GM18858 (cell line): ENCODE data around the gene SPDYE18.
"Not testable (repeated sequence)": the region's sequence is repeated elsewhere in the genome, so short reads cannot be mapped to it uniquely, and the experiment has no call there.

ENCODE experiments used
- ATAC-seq: cut with Tn5 transposase; IDR thresholded peaks from one replicate; pipeline ENCODE4 v1.9.1; 2021; ENCODE audit not compliant: unreplicated experiment

The SPDYE18 gene

GRCh38 chr7:77062557-77062956, at the start of gene SPDYE18:
SPDYE18 (minus strand) TSS chr7:77062558; CDS start chr7:77060512, 2,046 bp downstream.
- ATAC-seq = not testable (repeated sequence)

GRCh38 chr7:77108362-77108761, 46.0 kb upstream of the SPDYE18 start:
- not testable (repeated sequence) for ATAC-seq

DNA sequence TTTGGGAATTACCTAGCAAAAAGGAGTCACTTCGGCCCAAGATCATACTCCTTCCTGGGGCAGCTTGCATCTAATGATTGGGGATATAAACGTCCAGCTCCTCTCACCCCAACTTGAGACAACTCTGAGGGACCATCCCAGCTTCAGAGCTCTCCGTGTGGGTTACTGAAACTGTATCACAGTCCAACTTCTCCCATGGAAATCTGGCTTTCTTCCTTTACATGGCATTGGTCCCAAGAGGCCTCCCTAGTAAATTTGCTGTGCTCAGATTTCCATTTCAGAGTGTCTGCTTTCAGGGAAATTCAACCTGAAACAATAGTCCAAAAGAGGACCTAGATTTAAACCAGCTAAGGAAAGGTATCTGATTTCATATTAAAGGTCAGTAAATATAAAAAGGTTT, 45.3 kb upstream of the SPDYE18 start:
- not testable (repeated sequence) for ATAC-seq

DNA sequence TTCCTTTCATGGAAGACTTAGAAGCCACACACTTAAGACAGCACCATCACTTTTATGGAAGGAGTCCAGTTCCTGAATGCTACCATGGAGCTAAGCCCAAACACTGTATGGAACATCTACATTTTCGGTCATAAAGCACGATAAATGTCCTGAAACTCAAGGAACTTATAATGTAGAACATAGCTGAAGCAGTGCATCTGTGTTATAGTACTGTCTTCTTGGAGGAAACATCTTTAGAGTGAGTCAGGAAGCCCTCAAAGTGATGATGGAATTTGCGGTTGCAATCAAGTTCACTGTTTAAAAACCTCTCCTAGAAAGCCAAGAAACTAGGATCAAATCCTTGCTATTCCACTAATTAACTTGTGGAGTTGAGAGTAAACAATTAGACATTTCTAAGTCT, 43.5 kb upstream of the SPDYE18 start:
- not testable (repeated sequence) for ATAC-seq

DNA sequence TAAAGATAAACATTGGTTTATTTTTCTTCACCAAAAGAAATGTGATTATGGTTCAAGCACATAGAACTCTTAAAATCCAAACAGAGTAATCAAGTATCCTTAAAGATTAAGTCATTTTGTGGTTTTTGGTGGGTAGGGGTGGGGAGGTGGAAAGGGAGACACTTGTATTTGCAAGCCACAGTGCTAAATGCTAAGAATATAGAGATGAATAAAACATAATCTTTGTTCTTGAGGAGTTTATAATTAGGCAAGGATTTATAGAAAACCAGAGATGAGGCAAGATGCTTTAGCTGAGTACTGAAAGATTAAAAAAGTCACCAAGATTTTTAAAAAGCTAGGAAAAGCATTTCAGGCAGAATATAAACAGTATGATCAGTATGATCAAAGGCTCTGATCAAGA, 40.3 kb upstream of the SPDYE18 start:
- not testable (repeated sequence) for ATAC-seq

DNA sequence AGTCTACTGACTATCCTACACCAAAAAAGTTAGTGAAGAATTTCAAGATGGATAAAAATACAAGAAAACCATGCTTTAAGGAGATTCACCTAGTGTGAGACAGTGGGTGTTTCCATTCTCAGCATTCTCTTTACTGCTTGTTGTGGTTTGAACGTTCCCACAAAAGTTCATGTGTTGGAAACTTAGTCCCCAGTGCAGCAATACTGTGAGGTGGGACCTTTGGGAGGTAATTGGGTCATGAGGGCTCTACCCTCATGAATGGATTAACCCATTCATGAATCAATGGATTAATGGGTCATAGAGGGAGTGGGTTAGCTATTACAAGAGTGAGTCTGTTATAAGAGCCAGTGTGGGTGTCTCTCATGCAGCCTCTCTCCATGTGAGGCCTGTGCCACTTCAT, 38.8 kb upstream of the SPDYE18 start:
- not testable (repeated sequence) for ATAC-seq

DNA sequence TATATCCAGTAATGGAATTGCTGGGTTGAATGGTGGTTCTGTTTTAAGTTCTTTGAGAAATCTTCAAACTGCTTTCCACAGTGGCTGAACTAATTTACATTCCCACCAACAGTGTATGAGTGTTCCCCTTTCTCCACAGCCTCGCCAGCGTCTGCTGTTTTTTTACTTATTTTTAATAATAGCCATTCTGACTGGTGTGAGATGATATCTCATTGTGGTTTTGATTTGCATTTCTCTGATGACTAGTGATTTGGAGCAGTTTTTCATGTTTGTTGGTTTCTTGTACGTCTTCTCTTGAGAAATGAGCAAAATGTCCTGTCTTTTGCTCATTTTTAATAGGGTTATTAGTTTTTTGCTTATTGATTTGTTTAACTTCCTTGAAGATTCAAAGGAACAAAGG, 38.1 kb upstream of the SPDYE18 start:
- not testable (repeated sequence) for ATAC-seq

- not testable (repeated sequence) for ATAC-seq
Measured at GRCh38 chr7:77092301-77092700, 29.9 kb upstream of the SPDYE18 start.

DNA sequence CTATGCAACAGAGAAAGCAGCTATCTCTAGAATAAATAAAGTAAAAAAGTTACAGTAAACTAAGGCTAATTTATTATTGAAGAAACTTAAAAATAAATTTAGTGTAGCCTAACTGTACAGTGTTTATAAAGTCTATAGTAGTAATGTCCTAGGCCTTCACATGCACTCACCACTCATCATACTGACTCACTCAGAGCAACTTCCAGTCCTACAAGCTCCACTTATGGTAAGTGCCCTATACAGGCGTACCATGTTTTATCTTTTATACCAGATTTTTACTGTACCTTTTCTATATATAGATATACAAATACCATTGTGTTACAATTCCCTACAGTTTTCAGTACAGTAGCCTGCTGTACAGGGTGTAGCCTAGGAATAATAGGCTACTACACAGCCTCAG, 19.8 kb upstream of the SPDYE18 start:
- not testable (repeated sequence) for ATAC-seq

GRCh38 chr7:77080236-77080635, 17.9 kb upstream of the SPDYE18 start:
- not testable (repeated sequence) for ATAC-seq

GRCh38 chr7:77079624-77080023, 17.3 kb upstream of the SPDYE18 start:
- ATAC-seq = not testable (repeated sequence)

- not testable (repeated sequence) for ATAC-seq
Measured at GRCh38 chr7:77079112-77079511, 16.8 kb upstream of the SPDYE18 start.

- not testable (repeated sequence) for ATAC-seq
Measured at GRCh38 chr7:77077060-77077459, 14.7 kb upstream of the SPDYE18 start.

GRCh38 chr7:77074786-77075396, 12.5 kb upstream of the SPDYE18 start:
- not testable (repeated sequence) for ATAC-seq

DNA sequence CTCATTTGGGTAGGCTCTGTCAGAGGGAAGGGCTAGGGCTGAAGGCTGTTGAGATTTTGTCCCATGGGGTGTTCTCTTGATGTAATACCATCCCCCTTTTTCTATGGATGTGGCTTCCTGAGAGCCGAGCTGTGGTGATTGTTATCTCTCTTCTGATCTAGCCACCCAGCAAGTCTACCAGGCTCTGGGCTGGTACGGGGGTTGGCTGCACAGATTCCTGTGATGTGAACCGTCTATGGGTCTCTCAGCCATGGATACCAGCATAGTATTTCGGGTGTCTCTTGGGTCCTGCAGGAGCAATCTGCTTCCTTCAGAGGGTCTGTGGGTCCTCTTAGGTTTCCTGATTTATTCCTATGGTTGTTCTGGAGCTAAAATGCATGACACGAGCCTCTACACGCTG, 8.8 kb upstream of the SPDYE18 start:
- not testable (repeated sequence) for ATAC-seq

GRCh38 chr7:77065869-77066268, 3.5 kb upstream of the SPDYE18 start:
- not testable (repeated sequence) for ATAC-seq

DNA sequence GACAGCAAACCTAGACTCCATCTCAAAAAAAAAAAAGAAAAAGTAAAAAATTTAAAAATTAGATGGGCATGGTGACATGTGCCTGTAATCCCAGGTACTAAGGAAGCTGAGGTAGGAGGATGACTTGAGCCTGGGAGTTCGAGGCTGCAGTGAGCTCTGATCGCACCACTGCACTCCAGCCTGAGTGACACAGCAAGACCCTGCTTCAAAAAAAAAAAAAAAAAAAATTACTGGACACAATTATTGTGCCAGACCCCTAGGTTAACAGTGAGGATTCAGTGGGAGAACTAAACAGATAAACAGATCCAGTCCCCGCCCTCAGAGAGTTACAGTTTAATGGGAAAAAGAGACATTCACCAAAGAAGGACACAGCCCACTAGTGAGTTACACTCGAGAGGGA, 1.4 kb upstream of the SPDYE18 start:
- not testable (repeated sequence) for ATAC-seq

GRCh38 chr7:77032261-77032660, 30.1 kb downstream of the SPDYE18 start, which contains the start of gene SPDYE17:
SPDYE17 (minus strand) TSS chr7:77032361; CDS start chr7:77030570, 1,791 bp downstream.
- ATAC-seq = not testable (repeated sequence)

- not testable (repeated sequence) for ATAC-seq
Measured at GRCh38 chr7:77026349-77026748, 36.0 kb downstream of the SPDYE18 start.

DNA sequence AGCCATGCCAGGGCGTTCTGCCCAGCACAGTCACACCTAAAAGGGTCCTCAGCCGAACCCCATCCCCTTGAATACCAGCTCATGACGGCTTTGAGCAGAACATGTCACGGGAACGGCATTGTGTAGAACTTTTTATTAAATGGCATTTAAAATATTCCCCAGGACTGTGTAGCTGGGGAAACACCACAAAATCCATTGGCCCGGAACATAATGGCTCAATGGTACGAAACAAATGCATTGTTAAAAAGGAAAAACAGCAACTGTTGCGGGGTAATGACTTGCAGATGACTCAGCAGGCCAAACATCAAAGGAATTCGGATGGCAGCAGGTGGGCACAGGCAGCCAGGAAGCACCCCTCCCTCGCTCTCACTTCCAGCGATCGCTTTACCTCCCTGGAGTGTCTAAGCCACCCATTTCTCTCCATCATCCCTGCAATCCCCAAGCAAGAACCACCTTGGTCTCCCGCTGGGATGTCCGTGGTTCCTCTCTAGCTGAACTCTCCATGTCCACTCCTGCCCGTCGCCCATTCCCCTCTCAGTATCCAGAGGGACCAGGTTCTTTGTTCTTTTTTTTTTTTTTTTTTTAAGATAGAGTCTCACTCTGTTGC, 52.2 kb downstream of the SPDYE18 start:
- not testable (repeated sequence) for ATAC-seq

GRCh38 chr7:77008000-77008399, 54.4 kb downstream of the SPDYE18 start:
- not testable (repeated sequence) for ATAC-seq
